Endothelial cell of hepatic sinusoid (primary cell): ENCODE results near the gene LIX1.

ENCODE experiments used
- in situ Hi-C: cut with HindIII; loops from 2 replicates; pipeline ENCODE4 v1.10.0; 2017; ENCODE audit warnings: low sequenced_read_pairs

Gene LIX1

GRCh38 chr5:97078958-97079743 is 63.3 kb downstream of the LIX1 start:
- in situ Hi-C loops, result no loop called here

GRCh38 chr5:97077246-97077645 is 65.2 kb downstream of the LIX1 start:
- in situ Hi-C loops, result no loop called here

GRCh38 chr5:97076098-97076497 is 66.3 kb downstream of the LIX1 start:
- in situ Hi-C loops, result no loop called here

DNA sequence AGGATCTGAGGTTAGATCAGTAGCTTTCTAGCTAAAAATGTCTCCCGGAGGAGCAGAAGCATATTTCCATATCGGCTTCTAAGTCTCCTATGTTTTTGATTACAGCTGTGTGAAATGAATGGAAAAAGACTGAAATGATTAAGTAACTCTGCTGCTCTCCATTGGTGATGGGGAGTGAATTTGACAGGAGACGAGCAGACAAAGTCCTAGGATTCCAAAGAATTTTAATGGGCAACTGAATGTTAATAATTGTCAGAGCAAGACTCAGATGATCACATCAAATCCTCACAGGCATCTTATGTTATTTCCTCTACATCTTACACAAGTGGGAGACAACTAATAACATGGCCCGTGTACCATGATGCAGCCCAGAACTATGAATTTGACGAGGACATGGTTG is 66.8 kb downstream of the LIX1 start:
- in situ Hi-C loops, result no loop called here

DNA sequence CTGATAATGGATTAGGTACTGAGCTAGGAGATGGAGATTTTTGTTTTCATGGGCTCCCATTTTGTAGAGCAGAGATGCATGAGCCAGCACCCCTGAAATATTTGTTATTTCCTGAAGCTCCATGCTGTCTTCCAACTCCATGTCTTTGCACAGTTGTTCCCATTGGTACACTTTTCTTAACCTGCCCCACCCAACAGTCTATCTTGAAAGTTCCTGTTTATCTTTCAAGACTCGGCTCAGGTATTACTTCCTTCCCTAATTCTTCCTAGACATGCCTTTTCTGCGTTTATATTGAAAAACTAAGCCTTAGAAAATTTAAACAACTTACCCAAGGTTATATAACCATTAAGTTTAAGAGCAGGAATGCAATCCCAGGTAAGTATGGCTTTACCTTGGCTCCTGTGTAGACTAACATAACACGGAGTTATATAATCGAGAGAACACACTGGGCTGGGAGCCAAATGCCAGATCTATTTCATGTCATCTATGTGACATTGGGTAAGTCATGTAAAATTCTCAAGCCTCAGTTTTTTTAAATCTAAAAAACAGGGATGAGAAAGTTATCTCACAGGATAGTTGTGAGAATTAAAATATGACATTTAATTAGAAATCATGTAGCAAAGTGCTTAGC is 67.4 kb downstream of the LIX1 start:
- in situ Hi-C loops, result no loop called here

GRCh38 chr5:97073420-97073819 is 69.0 kb downstream of the LIX1 start:
- in situ Hi-C loops, result no loop called here

GRCh38 chr5:97072696-97073095 is 69.7 kb downstream of the LIX1 start:
- in situ Hi-C loops, result no loop called here

DNA sequence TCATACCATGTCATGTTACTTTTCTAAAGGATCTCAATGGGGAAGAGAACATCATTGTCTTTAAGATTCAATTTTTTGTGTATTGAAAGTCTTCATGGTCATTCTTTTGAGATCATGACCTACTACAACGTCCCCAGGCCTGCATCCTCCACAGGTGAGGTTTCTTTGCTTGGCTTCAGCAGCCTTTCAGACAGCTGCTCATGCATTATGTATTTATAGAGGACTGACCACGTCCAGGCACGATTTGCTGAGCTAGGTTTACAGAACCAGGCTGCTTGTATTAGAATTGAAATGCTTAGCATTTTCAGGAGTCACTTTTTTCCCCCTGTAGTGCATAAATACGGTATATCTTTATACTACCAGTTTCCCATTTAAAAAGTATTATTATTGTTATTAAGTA is 70.4 kb downstream of the LIX1 start:
- in situ Hi-C loops, result no loop called here

GRCh38 chr5:97071101-97071500 is 71.3 kb downstream of the LIX1 start:
- in situ Hi-C loops, result no loop called here

- in situ Hi-C loops, result no loop called here
Measured at GRCh38 chr5:97070234-97070633, 72.2 kb downstream of the LIX1 start.

- in situ Hi-C loops, result no loop called here
Measured at GRCh38 chr5:97067296-97067850, 75.0 kb downstream of the LIX1 start.

DNA sequence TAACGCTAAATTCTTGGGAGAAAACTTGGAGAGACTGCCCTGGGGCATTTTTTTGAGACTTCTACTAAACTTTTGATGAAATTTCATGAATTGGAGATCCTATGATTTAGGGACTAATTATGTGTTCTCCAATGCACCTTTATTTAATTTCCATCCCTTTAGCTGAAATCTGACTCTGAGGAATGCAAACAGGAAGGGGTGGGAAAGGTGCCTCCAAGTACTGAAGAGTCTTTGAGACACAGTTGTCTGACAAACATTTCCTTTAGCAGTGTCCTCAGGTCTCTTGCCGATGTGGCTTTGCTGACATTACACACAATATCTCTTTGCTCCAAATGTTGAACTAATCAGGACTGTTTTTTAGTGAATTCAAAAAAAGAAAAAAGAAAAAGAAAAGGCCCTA is 76.9 kb downstream of the LIX1 start:
- in situ Hi-C loops, result no loop called here

- in situ Hi-C loops, result no loop called here
Measured at GRCh38 chr5:97063251-97063650, 79.2 kb downstream of the LIX1 start.

GRCh38 chr5:97062046-97062445 is 80.4 kb downstream of the LIX1 start:
- in situ Hi-C loops, result no loop called here

- in situ Hi-C loops, result no loop called here
Measured at GRCh38 chr5:97056263-97056662, 86.1 kb downstream of the LIX1 start.

DNA sequence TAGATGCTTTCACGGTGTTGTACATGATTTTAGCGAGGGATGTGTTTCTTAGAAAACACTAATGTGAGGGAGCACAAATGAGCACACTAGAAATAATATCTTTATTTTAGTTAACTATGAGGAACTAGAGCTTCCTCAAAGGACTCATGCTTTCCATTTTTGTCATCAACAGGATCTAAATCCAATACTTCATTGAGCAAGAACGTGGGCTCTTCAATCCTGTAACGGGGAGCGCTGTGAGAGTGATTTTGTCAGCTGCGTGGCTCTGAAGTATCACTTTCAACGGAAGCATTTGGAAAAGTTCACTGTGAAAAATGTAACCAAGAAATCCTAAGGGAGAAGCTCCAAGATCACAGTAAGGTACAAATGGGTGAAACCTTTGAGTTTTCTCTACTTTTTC is 93.2 kb downstream of the LIX1 start:
- in situ Hi-C loops, result loop anchor here (5.0 kb wide), 1 partner anchor 63 kb away; no protein-coding TSS in a partner anchor

GRCh38 chr5:97047076-97047475 is 95.3 kb downstream of the LIX1 start:
- in situ Hi-C loops, result loop anchor here (5.0 kb wide), 1 partner anchor 65 kb away; no protein-coding TSS in a partner anchor

DNA sequence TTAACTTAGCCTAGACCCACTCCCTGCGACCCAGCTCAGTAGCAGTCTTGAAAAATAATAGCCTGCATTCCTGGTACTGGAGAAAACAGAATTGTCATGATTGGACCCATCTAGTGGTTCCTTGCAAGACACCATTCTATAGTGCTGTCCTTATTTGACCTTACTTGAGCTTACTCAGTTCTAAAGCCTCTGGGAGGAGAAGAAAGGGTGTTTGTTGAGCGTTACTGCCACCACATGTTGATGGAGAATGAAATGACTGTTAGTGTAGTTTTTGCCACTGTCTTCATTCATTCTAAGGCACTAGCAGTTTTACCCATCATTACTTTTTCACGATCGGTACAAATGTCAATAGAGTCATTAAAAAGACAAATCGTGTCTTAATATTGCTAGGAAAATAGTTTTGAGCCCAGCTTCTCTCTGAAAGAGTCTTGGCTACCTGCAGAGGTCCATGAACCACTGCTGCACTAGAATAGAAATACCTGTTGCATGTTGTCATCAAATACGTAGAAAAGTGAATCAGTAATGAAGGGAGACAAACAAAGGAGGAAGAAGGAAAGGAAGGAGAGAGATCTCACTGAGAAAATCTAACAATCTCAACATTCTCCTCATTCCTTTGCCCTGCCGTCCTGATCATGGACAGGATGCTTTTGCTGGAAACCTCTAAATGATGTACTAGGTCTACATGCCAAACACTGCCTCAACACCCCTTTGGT is 96.0 kb downstream of the LIX1 start:
- in situ Hi-C loops, result loop anchor here (5.0 kb wide), 1 partner anchor 66 kb away; no protein-coding TSS in a partner anchor

GRCh38 chr5:97044052-97044451 is 98.4 kb downstream of the LIX1 start:
- in situ Hi-C loops, result no loop called here

DNA sequence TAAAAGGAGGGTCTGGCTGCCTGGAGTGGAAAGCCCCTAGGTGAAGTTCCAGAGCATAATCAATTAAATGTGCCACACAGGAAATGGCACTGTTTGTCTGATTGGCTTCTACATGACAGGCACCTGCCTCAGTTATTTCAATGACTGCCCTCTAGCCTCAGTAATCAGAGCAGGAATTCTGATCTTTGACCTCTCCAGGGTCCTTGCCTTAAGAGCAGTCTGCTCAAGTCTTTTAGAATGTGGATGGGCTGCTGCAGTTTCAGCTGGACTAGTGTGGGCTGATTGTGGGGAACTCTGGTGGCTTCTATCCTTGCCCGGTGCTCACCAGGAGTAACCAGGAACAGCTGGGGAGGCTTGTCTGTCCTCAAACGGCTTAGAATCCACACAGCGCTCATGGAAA is 98.9 kb downstream of the LIX1 start:
- in situ Hi-C loops, result no loop called here

- in situ Hi-C loops, result no loop called here
Measured at GRCh38 chr5:97042996-97043395, 99.4 kb downstream of the LIX1 start.
